ENCODE results near the gene ST6GALNAC5.
"Not testable (repeated sequence)": the region's sequence is repeated elsewhere in the genome, so short reads cannot be mapped to it uniquely, and the experiment has no call there.

ST6GALNAC5 gene

GRCh38 chr1:76939050-76939816 is 72.0 kb downstream of the ST6GALNAC5 start:
- DNase-seq: no peak

- DNase-seq: no peak
Measured at GRCh38 chr1:76939817-76940216, 72.5 kb downstream of the ST6GALNAC5 start.

- DNase-seq: no peak
Measured at GRCh38 chr1:76940571-76941335, 73.5 kb downstream of the ST6GALNAC5 start.

GRCh38 chr1:76942549-76942948 is 75.3 kb downstream of the ST6GALNAC5 start:
- DNase-seq: no peak

- DNase-seq: no peak
Measured at GRCh38 chr1:76944942-76945341, 77.7 kb downstream of the ST6GALNAC5 start.

GRCh38 chr1:76948846-76949245 is 81.6 kb downstream of the ST6GALNAC5 start:
- no peak for DNase-seq

- DNase-seq: no peak
Measured at GRCh38 chr1:76949503-76949902, 82.2 kb downstream of the ST6GALNAC5 start.

GRCh38 chr1:76950306-76950705 is 83.0 kb downstream of the ST6GALNAC5 start:
- DNase-seq: no peak

GRCh38 chr1:76951153-76951552 is 83.9 kb downstream of the ST6GALNAC5 start:
- DNase-seq: no peak

GRCh38 chr1:76955652-76956051 is 88.4 kb downstream of the ST6GALNAC5 start:
- DNase-seq: no peak

GRCh38 chr1:76957961-76958360 is 90.7 kb downstream of the ST6GALNAC5 start:
- DNase-seq: no peak

- DNase-seq: no peak
Measured at GRCh38 chr1:76958828-76959227, 91.5 kb downstream of the ST6GALNAC5 start.

- DNase-seq: no peak
Measured at GRCh38 chr1:76959556-76959955, 92.3 kb downstream of the ST6GALNAC5 start.

GRCh38 chr1:76961181-76961819 is 94.0 kb downstream of the ST6GALNAC5 start:
- no peak for DNase-seq

- no peak for DNase-seq
Measured at GRCh38 chr1:76961820-76962207, 94.5 kb downstream of the ST6GALNAC5 start.

- not testable (repeated sequence) for DNase-seq
Measured at GRCh38 chr1:76981267-76981666, 114.0 kb downstream of the ST6GALNAC5 start.

- DNase-seq: no peak
Measured at GRCh38 chr1:76989976-76990375, 122.7 kb downstream of the ST6GALNAC5 start.

- DNase-seq: no peak
Measured at GRCh38 chr1:76993036-76993435, 125.8 kb downstream of the ST6GALNAC5 start.

- DNase-seq: no peak
Measured at GRCh38 chr1:76998582-76999223, 131.4 kb downstream of the ST6GALNAC5 start.

GRCh38 chr1:77007675-77008074 is 140.4 kb downstream of the ST6GALNAC5 start:
- DNase-seq: no peak

GRCh38 chr1:77010937-77011336 is 143.7 kb downstream of the ST6GALNAC5 start:
- no peak for DNase-seq

GRCh38 chr1:77012066-77012465 is 144.8 kb downstream of the ST6GALNAC5 start:
- no peak for DNase-seq

GRCh38 chr1:77014073-77014788 is 147.0 kb downstream of the ST6GALNAC5 start:
- no peak for DNase-seq
